Measurements from ENCODE around the gene KRTAP16-1.

- TF ChIP-seq CTCF (conservative IDR thresholded peaks at IDR 0.05; ENCODE audit: low read depth, low read length) (no peak), EZH2 (IDR thresholded peaks at IDR 0.05; ENCODE audit: borderline replicate concordance, low read depth, low read length, poor library complexity, severe bottlenecking) (no peak)
Observed at GRCh38 chr17:41284546-41284945, 24.6 kb downstream of the KRTAP16-1 start.
